PC-9 (cell line): Measurements from ENCODE around the gene KCNE4. TPM values are rescaled to one million over a fixed set of nuclear protein-coding genes. Genes with fewer than 3 reads are reported as not detected.

ENCODE experiments used
- BruUV-seq: library from RNA; stranded (reverse); fragments of 400-500 nt; replicated peaks from 2 replicates; lab custom pipeline; 2021; lab: Mats Ljungman, UMichigan
- CTCF ChIA-PET: fragments of 300-600 bp; sonication (Branson Sonifier 250); formaldehyde crosslinking; loops from one replicate; lab custom pipeline; 2022; ENCODE audit warnings: antibody characterized with exemption; lab: Charles Lee
- POLR2A ChIA-PET: fragments of 300-600 bp; sonication (Branson Sonifier 250); formaldehyde crosslinking; loops from one replicate; lab custom pipeline; 2022; ENCODE audit warnings: antibody characterized with exemption; ENCODE audit not compliant: unreplicated experiment; lab: Charles Lee
- DNase-seq, 2 experiments: peaks; one replicate each; pipeline versions ENCODE4 v3.0.0 to v3.0.0-alpha.2; 2015 to 2022; ENCODE audit warnings: mixed read lengths in 1 of 2
- H2AFZ ChIP-seq: fragments of 200-600 bp; sonication (generic); 2 replicates; pipeline ENCODE4 v1.8.1; 2017; ENCODE audit warnings: antibody characterized with exemption
- H3F3A ChIP-seq: fragments of 200-600 bp; sonication (generic); 2 replicates; pipeline ENCODE4 v1.8.1; 2017; ENCODE audit warnings: antibody characterized with exemption, mild to moderate bottlenecking, low read depth; ENCODE audit not compliant: insufficient read depth
- H3K27ac ChIP-seq: fragments of 200-600 bp; sonication (generic); 2 replicates; pipeline ENCODE4 v1.6.1; 2016; ENCODE audit warnings: mixed run types
- H3K27me3 ChIP-seq: fragments of 200-600 bp; sonication (generic); 2 replicates; pipeline ENCODE4 v1.6.1; 2016; ENCODE audit warnings: low read depth, mixed run types; ENCODE audit not compliant: insufficient read depth
- H3K36me3 ChIP-seq: fragments of 200-600 bp; sonication (generic); 2 replicates; pipeline ENCODE4 v1.6.1; 2016; ENCODE audit warnings: low read depth, mixed run types
- H3K4me1 ChIP-seq: fragments of 200-600 bp; sonication (generic); replicated peaks from 2 replicates; pipeline ENCODE4 v1.6.1; 2016; ENCODE audit warnings: mixed run types; ENCODE audit not compliant: insufficient read depth
- H3K4me2 ChIP-seq: fragments of 200-600 bp; sonication (generic); 2 replicates; pipeline ENCODE4 v1.6.1; 2017; ENCODE audit warnings: mixed run types
- H3K4me3 ChIP-seq: fragments of 200-600 bp; sonication (generic); 2 replicates; pipeline ENCODE4 v1.6.1; 2016; ENCODE audit warnings: mixed run types
- H3K79me2 ChIP-seq: fragments of 200-600 bp; sonication (generic); 2 replicates; pipeline ENCODE4 v1.6.1; 2017; ENCODE audit warnings: low read depth, mixed run types
- H3K9me2 ChIP-seq: fragments of 200-600 bp; sonication (generic); 2 replicates; pipeline ENCODE4 v1.8.1; 2017; ENCODE audit warnings: mild to moderate bottlenecking; ENCODE audit not compliant: insufficient read depth
- H3K9me3 ChIP-seq: fragments of 200-600 bp; sonication (generic); 2 replicates; pipeline ENCODE4 v1.8.1; 2016; ENCODE audit warnings: low read depth; ENCODE audit not compliant: insufficient read depth
- H4K20me1 ChIP-seq: fragments of 200-600 bp; sonication (generic); 2 replicates; pipeline ENCODE4 v1.8.1; 2017; ENCODE audit not compliant: insufficient read depth
- EZH2 ChIP-seq: fragments of 200-600 bp; sonication (generic); IDR thresholded peaks from 2 replicates; pipeline ENCODE4 v1.8.0; 2017; ENCODE audit warnings: antibody characterized with exemption, low read depth
- intact Hi-C: fragments of 100-400 bp; cut with micrococcal nuclease; formaldehyde crosslinking; loops from one replicate; pipeline ENCODE4 v1.10.0; 2022; ENCODE audit not compliant: unreplicated experiment
- total RNA-seq: library from RNA; stranded (reverse); gene quantifications from 2 replicates; pipeline ENCODE4 v1.2.3, GENCODE V29; 2021
- TF ChIP-seq, protein P1 (sequence below): fragments of 200-600 bp; sonication (generic); conservative IDR thresholded peaks from 2 replicates; pipeline ENCODE4 v1.6.1; 2017; ENCODE audit warnings: mixed run types, antibody characterized with exemption, mild to moderate bottlenecking, moderate library complexity

The KCNE4 gene
- total RNA-seq, 1 experiment from 2014 or later, result 0.11 TPM

DNA sequence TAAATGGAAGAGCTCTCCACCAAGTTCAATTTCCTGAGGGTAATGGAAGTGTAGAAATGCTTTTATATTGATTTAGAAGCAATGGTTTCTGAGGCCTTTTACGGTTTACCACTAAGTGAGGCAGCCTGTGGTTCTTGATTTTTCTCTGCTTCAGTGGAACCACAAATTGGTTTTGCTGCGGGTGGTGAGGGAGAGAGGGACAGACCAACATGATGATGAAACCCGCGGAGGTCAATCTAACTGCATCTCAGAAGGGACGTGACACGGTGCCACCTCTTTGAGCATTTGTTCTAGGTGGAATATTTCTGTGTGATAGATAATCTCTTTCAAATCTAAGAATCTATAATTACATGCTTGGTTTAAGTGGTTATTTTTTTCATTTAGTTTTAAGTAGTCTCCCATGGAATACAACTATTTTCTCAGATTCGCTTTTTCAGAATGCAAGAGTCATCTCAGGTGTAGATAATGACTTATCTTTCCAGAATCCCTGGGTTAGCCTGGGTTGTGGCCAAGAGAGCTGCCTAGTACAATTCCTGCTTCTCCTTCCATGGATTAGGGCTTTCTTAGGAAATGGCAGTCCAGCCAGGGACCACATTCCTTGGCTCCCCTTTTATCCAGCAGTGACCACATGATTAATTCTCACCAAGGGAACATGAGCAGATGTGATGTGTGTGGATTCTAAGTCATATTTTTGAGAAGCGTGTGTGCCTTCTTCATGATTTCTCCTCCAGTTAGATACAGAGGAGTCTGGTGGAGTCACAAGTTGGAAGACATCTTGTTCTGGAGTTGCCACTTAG lies 52.5 kb downstream of the KCNE4 start:
- no peaks in the 10 kb centered on the region for H3K27me3 ChIP-seq
- no peak overlapping the region for H3K4me3 ChIP-seq
- TF ChIP-seq, protein P1, sequence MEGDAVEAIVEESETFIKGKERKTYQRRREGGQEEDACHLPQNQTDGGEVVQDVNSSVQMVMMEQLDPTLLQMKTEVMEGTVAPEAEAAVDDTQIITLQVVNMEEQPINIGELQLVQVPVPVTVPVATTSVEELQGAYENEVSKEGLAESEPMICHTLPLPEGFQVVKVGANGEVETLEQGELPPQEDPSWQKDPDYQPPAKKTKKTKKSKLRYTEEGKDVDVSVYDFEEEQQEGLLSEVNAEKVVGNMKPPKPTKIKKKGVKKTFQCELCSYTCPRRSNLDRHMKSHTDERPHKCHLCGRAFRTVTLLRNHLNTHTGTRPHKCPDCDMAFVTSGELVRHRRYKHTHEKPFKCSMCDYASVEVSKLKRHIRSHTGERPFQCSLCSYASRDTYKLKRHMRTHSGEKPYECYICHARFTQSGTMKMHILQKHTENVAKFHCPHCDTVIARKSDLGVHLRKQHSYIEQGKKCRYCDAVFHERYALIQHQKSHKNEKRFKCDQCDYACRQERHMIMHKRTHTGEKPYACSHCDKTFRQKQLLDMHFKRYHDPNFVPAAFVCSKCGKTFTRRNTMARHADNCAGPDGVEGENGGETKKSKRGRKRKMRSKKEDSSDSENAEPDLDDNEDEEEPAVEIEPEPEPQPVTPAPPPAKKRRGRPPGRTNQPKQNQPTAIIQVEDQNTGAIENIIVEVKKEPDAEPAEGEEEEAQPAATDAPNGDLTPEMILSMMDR, result no peak
- TF ChIP-seq EZH2, result no peak
- intact Hi-C loops, result loop anchor here (5.0 kb wide), 2 partner anchors 132 to 187 kb away; no protein-coding TSS in a partner anchor
- no peak overlapping the region for H3K4me2 ChIP-seq
- no peaks in the 10 kb centered on the region for H3K9me2 ChIP-seq
- no peaks in the 10 kb centered on the region for H3K36me3 ChIP-seq
- peaks cover 5% of the 10 kb centered on the region; the same call in 1 of the 2 replicates for H3K4me1 ChIP-seq
- H3F3A ChIP-seq, result no peaks in the 10 kb centered on the region
- DNase-seq, result no peak
- H3K79me2 ChIP-seq, result no peaks in the 10 kb centered on the region
- ChIA-PET CTCF (no interaction called here), POLR2A (no interaction called here)
- H2AFZ ChIP-seq, result no peak overlapping the region
- no peak overlapping the region for H3K27ac ChIP-seq
- no peaks in the 10 kb centered on the region for H4K20me1 ChIP-seq
- peaks cover 6% of the 10 kb centered on the region; the same call in 1 of the 2 replicates for H3K9me3 ChIP-seq
- no TSS peak for BruUV-seq

Other genes with a start within 250 kb of the KCNE4 start
- gene ACSL3, start 191.2 kb upstream of the KCNE4 start, total RNA-seq, result 300 and 446 TPM in 2 replicates